GM12878 (cell line): Measurements from ENCODE around the gene RABL6. TPM values are rescaled to one million over a fixed set of nuclear protein-coding genes. Genes with fewer than 3 reads are reported as not detected.
A peak's percentile ranks its signal among the peaks of the same experiment; 100 is the strongest.

ENCODE experiments used
- CHD1 ChIP-seq: IDR thresholded peaks from 2 replicates; pipeline ENCODE4 v1.6.1; 2012; ENCODE audit warnings: low read depth, low read length, improper control_type of control experiment
- CTCF ChIP-seq, 3 experiments: IDR thresholded peaks in 2 of 3; conservative IDR thresholded peaks in 1 of 3; 2 replicates each; pipeline ENCODE4 v1.5.1; 2011; ENCODE audit warnings: low read depth in 3 of 3, low read length in 3 of 3, mild to moderate bottlenecking in 3 of 3, control low read depth in 2 of 3, moderate library complexity in 2 of 3, inconsistent platforms in 1 of 3, mixed read lengths in 1 of 3; ENCODE audit not compliant: control insufficient read depth in 2 of 3, insufficient read depth in 1 of 3; ENCODE audit errors: extremely low read depth in 1 of 3
- GATAD2B ChIP-seq: fragments of 450-650 bp; conservative IDR thresholded peaks from 2 replicates; pipeline ENCODE4 v1.6.1; 2017; ENCODE audit warnings: low read depth, mild to moderate bottlenecking, moderate library complexity
- IKZF2 ChIP-seq, 2 experiments: fragments of 450-650 bp; IDR thresholded peaks; 2 replicates each; pipeline ENCODE4 v1.6.1; 2017; ENCODE audit warnings: mild to moderate bottlenecking in 2 of 2, moderate library complexity in 2 of 2
- IRF4 ChIP-seq: IDR thresholded peaks from 2 replicates; pipeline ENCODE4 v1.6.1; 2011; ENCODE audit warnings: low read depth, low read length
- JUNB ChIP-seq: IDR thresholded peaks from 2 replicates; pipeline ENCODE4 v1.6.1; 2016; ENCODE audit warnings: antibody characterized with exemption, mild to moderate bottlenecking
- NFIC ChIP-seq: IDR thresholded peaks from 2 replicates; pipeline ENCODE4 v1.6.1; 2012; ENCODE audit warnings: low read depth, mild to moderate bottlenecking, inconsistent platforms, low read length, moderate library complexity
- PBX3 ChIP-seq: IDR thresholded peaks from 2 replicates; pipeline ENCODE4 v1.6.1; 2011; ENCODE audit warnings: mild to moderate bottlenecking, low read depth, low read length, moderate library complexity; ENCODE audit not compliant: insufficient replicate concordance
- SMC3 ChIP-seq: IDR thresholded peaks from 2 replicates; pipeline ENCODE4 v1.6.1; 2011; ENCODE audit warnings: low read length, improper control_type of control experiment, borderline replicate concordance
- WRNIP1 ChIP-seq: IDR thresholded peaks from 2 replicates; pipeline ENCODE4 v1.6.1; 2011; ENCODE audit warnings: low read depth, low read length, improper control_type of control experiment, borderline replicate concordance
- ZBTB40 ChIP-seq: fragments of 450-650 bp; IDR thresholded peaks from 2 replicates; pipeline ENCODE4 v1.6.1; 2016; ENCODE audit warnings: mild to moderate bottlenecking, moderate library complexity, borderline replicate concordance
- ZNF207 ChIP-seq: fragments of 450-650 bp; IDR thresholded peaks from 2 replicates; pipeline ENCODE4 v1.6.1; 2014; ENCODE audit warnings: antibody characterized with exemption, mild to moderate bottlenecking, borderline replicate concordance
- ZNF592 ChIP-seq: fragments of 450-650 bp; IDR thresholded peaks from 2 replicates; pipeline ENCODE4 v1.6.1; 2017; ENCODE audit warnings: mild to moderate bottlenecking, moderate library complexity
- polyA plus RNA-seq, 11 experiments: library from polyadenylated mRNA; depleted of rRNA in 4 of 11; unstranded in 6 of 11; stranded (reverse) in 5 of 11; fragments of >200 nt; fragmentation: Nextera tagmentation in 4 of 11; fragmentation: Illumina TruSeq in 1 of 11; extraction: Ambion mirVana in 4 of 11; extraction: Trizol in 1 of 11; gene quantifications; 1 replicate in 1 of 11; 2 replicates in 10 of 11; pipeline versions ENCODE4 v1.2.1 to v1.2.3, GENCODE V29; 2011 to 2016; ENCODE audit warnings: inconsistent platforms in 2 of 11, missing spikeins in 2 of 11, low read depth in 1 of 11
- total RNA-seq, 4 experiments: library from RNA; depleted of rRNA in 3 of 4; stranded (reverse); fragments of >200 nt in 3 of 4; fragmentation: Illumina TruSeq in 1 of 4; extraction: Trizol in 1 of 4; gene quantifications; 2 replicates each; pipeline versions ENCODE4 v1.2.1 to v1.2.3, GENCODE V29; 2013 to 2021

The RABL6 gene
- total and polyA plus RNA-seq, 10 of the 15 experiments (the other 5 are each of a cell fraction or from before 2014, with no cell fraction given) = 1.4 to 134 (median 42.7) TPM

GRCh38 chr9:136784249-136784996 lies 23.3 kb upstream of the RABL6 start (continued):
- no peak for TF ChIP-seq ZNF592
- no peak for TF ChIP-seq CHD1
- TF ChIP-seq WRNIP1 = no peak
- no peak for TF ChIP-seq JUNB
- TF ChIP-seq NFIC = no peak
- no peak for TF ChIP-seq ZBTB40
- TF ChIP-seq IRF4 = no peak
- TF ChIP-seq GATAD2B = no peak
- TF ChIP-seq PBX3 = no peak
- no peak for TF ChIP-seq ZNF207
- TF ChIP-seq IKZF2 (IDR thresholded peaks at IDR 0.05) = no peak
- TF ChIP-seq SMC3 = peak; percentile 41; the same call in 1 of the 2 replicates
- peak; percentile 22 to 32 (median 27); a peak in 3 of 6 replicates for TF ChIP-seq CTCF (IDR thresholded peaks at IDR 0.05 in 2 of 3, conservative IDR thresholded peaks at IDR 0.05 in 1 of 3; ENCODE audit: control insufficient read depth in 2 of 3, extremely low read depth in 1 of 3, insufficient read depth in 1 of 3, low read depth in 3 of 3, low read length in 3 of 3)
